ENCODE data around the gene INPP5K.
"Not testable (repeated sequence)": the region's sequence is repeated elsewhere in the genome, so short reads cannot be mapped to it uniquely, and the experiment has no call there.

GRCh38 chr17:1563471-1563785 is 47.0 kb upstream of the INPP5K start:
- not testable (repeated sequence) for TF ChIP-seq POLR2AphosphoS5 (IDR thresholded peaks at IDR 0.05; ENCODE audit: low read depth, low read length); POLR2A (IDR thresholded peaks at IDR 0.05; ENCODE audit: low read depth, low read length); TAF1 (IDR thresholded peaks at IDR 0.05; ENCODE audit: low read depth, low read length); PAX5 (IDR thresholded peaks at IDR 0.05; ENCODE audit: insufficient read depth, low read length, severe bottlenecking); SPI1 (IDR thresholded peaks at IDR 0.05; ENCODE audit: low read depth, low read length)

Measured in GM12891 (cell line).